Choroid plexus epithelial cell (primary cell): ENCODE results near the gene SEMA4B.
"Not testable (repeated sequence)": the region's sequence is repeated elsewhere in the genome, so short reads cannot be mapped to it uniquely, and the experiment has no call there.

Experiments
- DNase-seq: peaks from one replicate; pipeline ENCODE4 v3.0.0-alpha.2; 2010; ENCODE audit warnings: low read depth
- H3K4me3 ChIP-seq: 2 replicates; pipeline ENCODE4 v1.5.1; 2011; ENCODE audit warnings: low read depth, mild to moderate bottlenecking, control low read depth, low read length, moderate library complexity
- CTCF ChIP-seq: conservative IDR thresholded peaks from 2 replicates; pipeline ENCODE4 v1.5.1; 2011; ENCODE audit warnings: low read depth, mild to moderate bottlenecking, control low read depth, inconsistent platforms, low read length, moderate library complexity

SEMA4B gene

GRCh38 chr15:90271459-90272166 lies 70.5 kb downstream of the SEMA4B start:
- no peak for DNase-seq
- no peak overlapping the region for H3K4me3 ChIP-seq
- TF ChIP-seq CTCF: no peak

GRCh38 chr15:90278467-90278866 lies 77.3 kb downstream of the SEMA4B start:
- not testable (repeated sequence) for H3K4me3 ChIP-seq, DNase-seq
